ENCODE measurements around the gene GSDMA.

Gene GSDMA

DNA sequence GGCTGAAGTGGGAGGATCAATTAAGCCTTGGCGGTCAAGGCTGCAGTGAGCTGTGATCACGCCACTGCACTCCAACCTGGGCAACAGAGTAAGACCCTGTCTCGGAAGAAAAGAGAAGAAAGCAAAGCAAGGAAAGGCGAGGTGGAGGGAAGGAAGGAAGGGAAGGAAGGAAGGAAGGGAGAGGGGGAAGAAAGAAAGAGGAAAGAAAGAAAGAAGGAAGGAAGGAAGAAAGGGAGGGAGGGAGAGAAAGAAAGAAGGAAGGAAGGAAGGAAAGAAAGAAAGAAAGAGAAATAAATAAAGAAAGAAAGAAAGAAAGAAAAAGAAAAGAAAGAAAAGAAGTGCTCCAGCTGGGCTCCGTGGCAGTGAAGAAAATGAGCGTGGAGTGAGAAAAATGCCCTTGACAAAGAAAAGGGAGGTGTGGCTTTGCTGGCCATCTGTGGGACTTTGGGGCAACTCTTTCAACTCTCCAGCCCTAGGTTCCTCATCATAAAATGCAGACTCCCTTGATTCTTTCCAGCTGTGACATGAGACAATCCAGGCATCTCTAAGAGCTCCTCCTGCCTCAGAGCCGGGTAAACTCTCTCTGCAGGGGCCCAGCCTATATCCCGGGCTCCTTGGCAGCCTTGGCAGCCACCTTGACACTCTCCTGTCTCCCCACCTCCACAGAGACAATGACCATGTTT lies 2.4 kb downstream of the GSDMA start:
- DNase-seq: no peak

GRCh38 chr17:39966771-39967170 lies 4.0 kb downstream of the GSDMA start:
- no peak for DNase-seq

DNA sequence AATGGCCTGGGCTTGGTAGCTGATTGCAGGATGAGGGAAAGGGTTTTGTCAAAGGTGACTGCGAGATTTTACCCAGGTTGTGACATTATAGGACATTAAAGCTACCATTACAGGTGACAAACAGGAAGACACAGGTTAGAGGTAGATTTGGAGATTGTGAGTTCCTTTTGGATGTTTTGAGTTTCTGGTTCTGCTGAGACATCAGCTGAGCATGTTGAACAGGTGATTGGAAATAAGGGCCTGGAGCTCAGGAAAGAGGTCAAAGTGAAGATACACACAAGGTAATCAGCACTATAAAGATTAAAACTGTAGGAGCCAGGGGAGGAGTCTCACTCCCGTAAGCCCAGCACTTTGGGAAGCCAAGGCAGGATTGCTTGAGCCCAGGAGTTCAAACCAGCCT lies 6.0 kb downstream of the GSDMA start:
- DNase-seq: no peak

GRCh38 chr17:39969375-39969774 lies 6.6 kb downstream of the GSDMA start:
- no peak for DNase-seq

GRCh38 chr17:39970157-39970692 lies 7.4 kb downstream of the GSDMA start:
- DNase-seq: no peak

GRCh38 chr17:39971076-39971603 lies 8.3 kb downstream of the GSDMA start:
- no peak for DNase-seq

DNA sequence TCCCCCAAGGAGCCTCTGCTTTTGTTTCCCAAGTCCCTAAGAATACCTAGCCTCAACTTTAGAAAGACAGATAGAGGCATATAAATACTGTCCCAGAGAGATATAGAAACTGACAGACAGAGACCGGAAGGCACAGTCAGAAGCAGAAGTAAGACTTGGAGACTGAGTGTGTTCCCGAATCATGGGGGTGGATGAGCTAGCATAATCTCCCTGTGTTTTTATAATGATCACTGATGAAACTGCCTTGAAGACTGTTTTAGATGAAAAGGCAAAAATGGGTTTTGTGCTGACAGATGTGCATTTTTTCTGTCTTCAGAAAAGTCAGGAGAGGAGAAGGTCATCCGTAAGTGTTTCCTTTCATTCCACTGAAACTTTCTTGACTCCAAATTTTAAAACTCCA lies 9.5 kb downstream of the GSDMA start:
- no peak for DNase-seq

- DNase-seq: no peak
Measured at GRCh38 chr17:39973496-39973895, 10.7 kb downstream of the GSDMA start.

GRCh38 chr17:39974433-39974832 lies 11.6 kb downstream of the GSDMA start:
- DNase-seq: no peak

GRCh38 chr17:39975801-39976200 lies 13.0 kb downstream of the GSDMA start:
- DNase-seq: no peak

GRCh38 chr17:39979016-39979670 lies 16.3 kb downstream of the GSDMA start:
- DNase-seq: no peak

DNA sequence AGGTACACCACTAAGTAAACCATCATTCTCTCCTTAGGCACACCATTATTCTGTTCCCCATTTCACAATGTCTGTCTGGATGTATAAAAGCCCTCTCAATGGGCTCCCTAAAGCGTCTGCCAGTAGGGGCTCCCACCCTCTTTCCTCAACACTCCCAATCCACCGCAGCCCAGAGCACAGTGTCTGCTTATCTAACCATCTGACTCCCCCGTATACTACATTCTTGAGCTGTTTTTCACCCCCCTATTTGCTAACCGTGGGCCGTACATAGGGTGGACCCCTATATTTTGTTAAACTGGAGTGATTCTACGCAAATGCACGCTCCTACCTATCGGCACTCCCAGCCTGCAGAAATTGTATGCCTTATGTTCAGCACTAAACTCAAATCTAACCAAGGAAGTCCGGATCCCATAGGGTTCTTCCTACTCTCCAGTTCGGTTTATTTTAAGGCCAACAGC lies 17.1 kb downstream of the GSDMA start:
- peak; percentile 42 for DNase-seq

GRCh38 chr17:39980351-39981206 lies 17.8 kb downstream of the GSDMA start, which contains the start of gene PSMD3:
PSMD3 (plus strand) TSS chr17:39980807; CDS start chr17:39980971, 164 bp downstream.
- peak; percentile 98 for DNase-seq

DNA sequence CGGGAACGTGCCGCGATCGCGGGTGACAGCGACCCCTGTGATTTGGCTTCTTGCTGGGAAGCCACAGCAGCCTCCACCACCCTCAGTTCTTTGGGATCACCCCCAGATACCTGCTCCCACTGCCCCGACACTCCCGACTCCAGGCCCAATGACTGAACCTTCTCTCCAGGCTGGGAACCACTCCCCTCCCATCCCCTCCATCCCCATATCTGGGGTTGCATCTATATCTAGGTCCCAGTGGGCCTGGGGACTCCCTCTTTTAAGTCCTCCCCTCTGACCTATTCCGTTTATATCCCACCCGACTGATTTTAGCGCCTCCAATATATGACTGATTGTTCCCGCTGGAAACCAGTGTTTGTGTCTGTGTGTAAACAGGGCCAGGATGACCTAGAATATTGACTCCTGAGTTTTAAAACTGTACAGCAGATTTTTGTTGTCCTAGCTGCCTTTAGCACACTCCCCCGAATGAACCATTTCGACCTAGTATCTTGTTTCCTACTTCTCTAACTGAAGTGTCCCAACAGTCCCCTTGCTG lies 18.5 kb downstream of the GSDMA start:
- no peak for DNase-seq

DNA sequence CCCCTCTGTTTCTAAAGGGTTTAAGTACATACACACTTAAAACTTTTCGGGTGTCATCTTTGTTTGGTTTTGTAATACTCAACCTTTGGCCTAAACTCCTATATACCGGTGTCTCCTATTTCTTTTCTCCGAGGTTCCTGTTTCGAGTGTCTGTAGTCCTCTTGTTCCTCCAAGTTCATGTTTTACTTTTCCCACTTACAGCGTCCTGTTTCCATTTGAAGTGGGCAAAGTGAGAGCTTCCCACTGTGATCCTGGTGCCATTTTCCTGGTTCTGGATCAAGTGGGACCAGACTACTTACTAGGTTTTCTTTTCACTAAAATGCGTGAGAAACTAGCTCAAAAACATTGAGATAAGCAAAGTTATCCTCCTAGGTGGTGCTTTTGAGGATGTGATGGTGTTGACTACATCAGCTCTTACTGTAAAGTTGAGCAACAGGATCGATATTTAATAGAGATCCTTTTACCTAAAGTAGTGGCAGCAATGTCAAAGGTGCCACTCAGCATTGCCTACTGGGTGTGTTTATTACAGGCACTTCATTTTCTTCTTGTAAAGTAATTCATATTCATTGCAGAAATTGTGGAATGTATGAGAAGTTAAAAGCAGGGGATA lies 19.1 kb downstream of the GSDMA start:
- no peak for DNase-seq

- DNase-seq: no peak
Measured at GRCh38 chr17:39988206-39988810, 25.5 kb downstream of the GSDMA start.

GRCh38 chr17:39994448-39994847 lies 31.6 kb downstream of the GSDMA start:
- DNase-seq: no peak

GRCh38 chr17:39995438-39995837 lies 32.6 kb downstream of the GSDMA start:
- DNase-seq: no peak

- no peak for DNase-seq
Measured at GRCh38 chr17:39996162-39996561, 33.4 kb downstream of the GSDMA start.

DNA sequence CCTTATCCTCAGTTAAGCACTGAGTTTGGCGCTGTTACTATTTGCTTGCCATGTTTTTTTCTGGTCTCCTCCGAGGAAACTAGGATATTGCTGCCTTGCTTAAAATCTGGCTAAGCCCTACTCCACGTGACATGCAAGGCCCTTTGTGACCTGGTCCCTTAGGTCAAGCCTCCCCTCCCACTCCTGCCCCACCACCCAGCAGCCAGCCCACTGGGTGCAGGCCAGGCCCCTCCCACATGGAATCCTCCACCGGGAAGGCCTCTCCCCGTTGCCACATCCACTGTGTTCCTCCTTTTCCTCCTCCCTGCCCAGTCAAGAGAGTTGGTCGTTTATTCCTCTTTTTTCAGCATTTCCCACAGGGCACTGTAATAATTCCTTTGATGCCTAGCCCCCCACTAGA lies 34.0 kb downstream of the GSDMA start:
- DNase-seq: no peak

- no peak for DNase-seq
Measured at GRCh38 chr17:39997543-39997942, 34.7 kb downstream of the GSDMA start.

DNA sequence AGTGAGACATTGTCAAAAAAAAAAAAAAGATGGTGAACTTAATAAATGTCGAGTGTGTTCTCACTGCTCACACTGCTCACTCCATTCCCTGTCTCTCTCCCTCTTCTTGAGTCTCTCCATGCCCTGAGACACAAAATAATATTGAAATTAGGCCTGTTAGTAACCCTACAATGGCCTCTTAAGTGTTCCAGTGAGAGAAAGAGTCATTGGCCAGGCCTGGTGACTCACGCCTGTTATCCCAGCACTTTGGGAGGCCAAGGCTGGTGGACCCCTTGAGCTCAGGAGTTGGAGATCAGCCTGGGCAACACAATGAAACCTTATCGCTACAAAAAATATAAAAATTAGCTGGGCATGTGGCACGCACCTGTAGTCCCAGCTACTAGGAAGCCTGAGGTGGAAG lies 36.3 kb downstream of the GSDMA start:
- DNase-seq: no peak

Measured in NCI-H748 treated with DMSO at 0.1 percent for 48 hours (cell line).